Measurements from ENCODE around the gene FGF2.
"Not testable (repeated sequence)": the region's sequence is repeated elsewhere in the genome, so short reads cannot be mapped to it uniquely, and the experiment has no call there.

FGF2 gene

DNA sequence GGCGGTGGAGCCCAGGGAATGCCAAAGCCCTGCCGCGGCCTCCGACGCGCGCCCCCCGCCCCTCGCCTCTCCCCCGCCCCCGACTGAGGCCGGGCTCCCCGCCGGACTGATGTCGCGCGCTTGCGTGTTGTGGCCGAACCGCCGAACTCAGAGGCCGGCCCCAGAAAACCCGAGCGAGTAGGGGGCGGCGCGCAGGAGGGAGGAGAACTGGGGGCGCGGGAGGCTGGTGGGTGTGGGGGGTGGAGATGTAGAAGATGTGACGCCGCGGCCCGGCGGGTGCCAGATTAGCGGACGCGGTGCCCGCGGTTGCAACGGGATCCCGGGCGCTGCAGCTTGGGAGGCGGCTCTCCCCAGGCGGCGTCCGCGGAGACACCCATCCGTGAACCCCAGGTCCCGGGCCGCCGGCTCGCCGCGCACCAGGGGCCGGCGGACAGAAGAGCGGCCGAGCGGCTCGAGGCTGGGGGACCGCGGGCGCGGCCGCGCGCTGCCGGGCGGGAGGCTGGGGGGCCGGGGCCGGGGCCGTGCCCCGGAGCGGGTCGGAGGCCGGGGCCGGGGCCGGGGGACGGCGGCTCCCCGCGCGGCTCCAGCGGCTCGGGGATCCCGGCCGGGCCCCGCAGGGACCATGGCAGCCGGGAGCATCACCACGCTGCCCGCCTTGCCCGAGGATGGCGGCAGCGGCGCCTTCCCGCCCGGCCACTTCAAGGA lies at the start of gene FGF2:
FGF2 (plus strand) TSS at position 279 of the 705 bp plus-strand sequence; CDS start at position 623, 344 bp downstream.
- DNase-seq: peak; percentile 8

DNA sequence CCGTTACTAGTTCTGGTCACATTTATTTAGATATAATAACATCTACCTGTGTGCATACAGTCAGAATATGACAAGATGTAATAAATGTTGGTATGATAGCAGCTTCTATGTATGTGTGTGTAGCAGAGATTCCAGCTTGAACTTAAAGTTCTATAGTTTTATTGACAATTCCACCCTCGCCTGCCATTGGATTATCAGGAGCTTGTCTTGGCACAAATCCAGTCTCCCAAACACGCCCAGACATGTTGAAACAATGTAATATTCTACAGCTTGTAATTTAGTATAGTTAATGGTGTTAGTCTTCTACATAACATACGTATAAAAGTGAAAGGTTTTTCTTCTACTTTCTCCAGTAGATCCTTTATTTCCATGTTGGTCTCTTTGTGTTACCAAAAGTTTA lies 49.7 kb upstream of the FGF2 start:
- DNase-seq: no peak

DNA sequence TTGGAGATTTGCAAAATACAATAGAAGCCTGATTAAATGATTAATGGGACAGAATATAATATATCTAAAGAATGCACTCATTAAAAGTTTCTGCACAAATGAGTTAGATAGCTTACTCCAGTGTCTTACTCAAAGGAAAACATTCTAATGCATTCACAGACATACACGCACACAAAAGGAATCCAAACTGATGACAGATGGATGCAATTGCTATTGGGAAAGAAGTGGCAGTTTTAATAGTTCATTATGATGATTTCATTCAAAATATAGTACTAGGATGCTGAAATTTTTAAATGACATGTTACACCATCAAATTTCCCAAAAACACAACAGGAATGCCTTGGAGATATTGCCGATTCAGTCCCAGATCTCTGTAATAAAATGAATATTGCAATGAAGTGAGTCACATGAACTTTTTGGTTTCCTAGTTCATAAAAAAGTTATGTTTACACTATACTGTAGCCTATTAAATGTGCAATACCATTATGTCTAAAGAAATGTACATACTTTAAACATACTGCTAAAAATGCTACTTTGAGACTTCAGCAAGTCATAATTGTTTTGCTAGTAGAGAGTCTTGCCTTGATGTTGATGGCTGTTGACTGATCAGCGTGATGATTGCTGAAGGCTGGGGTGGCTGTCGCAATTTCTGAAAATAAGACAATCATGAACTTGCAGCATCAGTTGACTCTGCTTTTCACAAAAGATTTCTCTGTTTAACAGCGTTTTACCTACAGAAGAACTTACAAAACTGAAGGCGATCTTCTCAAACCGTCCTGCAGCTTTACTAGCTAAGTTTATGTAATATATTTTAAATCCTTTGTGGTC lies 48.6 kb upstream of the FGF2 start:
- DNase-seq: no peak

DNA sequence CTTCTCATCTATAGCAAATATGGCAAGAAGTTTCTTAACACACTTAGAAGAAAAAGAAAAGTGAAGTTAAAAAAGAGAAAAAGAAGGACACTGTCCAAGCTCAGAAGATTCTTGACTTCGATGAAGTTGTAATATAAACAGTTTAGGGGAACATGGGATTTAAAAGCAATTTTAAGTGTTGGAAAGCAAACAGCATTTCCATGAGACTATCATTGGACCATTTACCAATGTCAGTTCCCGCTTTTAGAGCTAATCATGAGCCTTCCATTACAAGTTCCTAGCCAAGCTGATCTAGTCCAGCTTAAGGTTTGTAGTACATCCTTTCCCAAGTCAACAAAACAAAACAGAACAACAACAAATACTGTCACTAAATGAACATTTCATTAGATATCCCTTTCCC lies 45.1 kb upstream of the FGF2 start:
- no peak for DNase-seq

DNA sequence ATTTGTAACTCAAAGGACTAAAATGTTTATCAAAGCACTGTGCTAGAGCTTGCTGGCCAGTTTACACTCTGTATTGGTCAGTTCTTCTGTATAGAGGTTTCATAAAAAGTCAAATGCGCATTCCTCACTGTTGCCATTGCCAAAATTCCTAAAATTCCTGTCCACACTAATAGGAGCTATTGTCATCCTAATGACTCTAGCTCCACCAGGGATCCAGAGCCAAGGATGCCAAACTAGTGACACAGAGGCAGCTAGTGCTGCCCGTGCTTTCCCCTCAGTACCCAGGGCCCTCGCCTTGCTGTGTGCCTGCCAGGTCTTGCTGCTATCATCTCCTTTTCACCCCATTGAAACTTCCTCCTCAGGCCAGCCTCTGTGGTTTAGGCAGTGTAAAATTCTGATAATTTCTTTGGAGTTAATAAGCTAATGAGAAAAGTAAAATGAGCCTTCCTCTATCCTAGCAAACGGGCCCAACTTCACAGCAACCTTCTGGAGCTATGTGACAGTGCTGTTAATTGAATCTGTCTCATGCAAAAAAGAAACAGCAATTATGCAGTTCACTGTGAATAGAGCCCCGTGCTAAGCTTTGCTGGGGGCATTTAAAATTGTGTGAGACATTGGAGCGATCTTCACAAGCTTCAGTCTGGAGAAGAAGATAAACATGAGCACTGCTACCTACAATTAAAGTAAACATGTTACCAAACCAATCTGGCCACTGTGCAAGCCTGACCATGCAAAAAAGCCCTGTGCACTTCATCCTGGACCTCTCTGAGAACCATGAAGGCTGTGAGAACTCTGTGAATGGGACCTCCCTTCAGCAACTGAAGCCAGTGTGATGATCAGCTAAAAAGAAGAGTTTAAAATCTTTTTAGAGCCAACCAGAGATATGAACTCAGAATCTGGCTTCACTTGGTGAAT lies 43.1 kb upstream of the FGF2 start:
- no peak for DNase-seq

DNA sequence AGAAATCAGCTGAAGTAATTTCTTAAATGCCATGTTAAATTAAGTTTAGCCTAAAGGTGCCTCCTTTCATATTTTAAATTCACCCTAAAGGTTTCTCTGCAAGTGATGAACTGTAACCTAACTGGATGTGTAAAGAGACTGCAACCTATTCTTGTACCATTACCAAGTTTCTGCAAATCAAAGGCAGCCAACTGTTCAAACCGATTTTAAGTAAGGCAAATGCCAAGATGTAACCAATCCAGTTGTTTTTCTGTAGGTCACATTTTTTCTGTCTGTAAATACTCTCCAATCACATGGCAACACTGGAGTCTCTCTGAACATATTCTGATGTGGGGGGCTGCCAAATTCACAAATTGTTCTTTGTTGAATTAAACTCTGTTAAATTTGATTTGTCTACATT lies 42.4 kb upstream of the FGF2 start:
- DNase-seq: no peak

DNA sequence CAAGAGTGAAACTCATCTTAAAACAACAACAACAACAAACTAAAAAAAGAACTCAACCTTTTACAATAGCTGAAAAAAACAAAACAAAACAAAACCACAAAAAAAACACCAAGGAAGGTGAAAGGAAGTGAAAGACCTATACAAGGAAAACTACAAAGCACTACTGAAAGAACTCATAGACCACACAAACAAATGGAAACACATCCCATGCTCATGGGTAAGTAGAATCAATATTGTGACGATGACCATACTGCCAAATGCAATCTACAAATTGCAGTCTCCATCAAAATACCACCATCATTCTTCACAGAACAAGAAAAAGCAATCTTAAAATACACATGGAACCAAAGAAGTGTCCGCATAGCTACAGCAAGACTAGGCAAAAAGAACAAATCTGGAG lies 41.5 kb upstream of the FGF2 start:
- no peak for DNase-seq

DNA sequence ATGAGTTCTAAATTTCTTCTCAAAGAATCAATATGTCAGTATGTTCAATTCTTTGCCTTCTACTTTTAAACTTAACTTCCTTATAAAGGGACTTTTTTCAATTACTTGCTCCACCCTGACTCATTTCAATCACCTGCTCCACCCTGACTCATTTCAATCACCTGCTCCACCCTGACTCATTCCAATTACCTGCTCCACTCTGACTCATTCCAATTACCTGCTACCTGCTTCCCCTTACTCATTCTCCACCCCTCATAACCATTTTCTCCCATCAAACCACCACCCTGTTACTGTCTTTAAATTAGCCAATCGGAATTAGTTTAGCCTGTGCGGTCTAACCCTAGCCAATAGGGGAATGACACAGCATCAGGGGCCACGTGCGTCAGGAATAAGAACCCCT lies 40.3 kb upstream of the FGF2 start:
- DNase-seq: not testable (repeated sequence)

DNA sequence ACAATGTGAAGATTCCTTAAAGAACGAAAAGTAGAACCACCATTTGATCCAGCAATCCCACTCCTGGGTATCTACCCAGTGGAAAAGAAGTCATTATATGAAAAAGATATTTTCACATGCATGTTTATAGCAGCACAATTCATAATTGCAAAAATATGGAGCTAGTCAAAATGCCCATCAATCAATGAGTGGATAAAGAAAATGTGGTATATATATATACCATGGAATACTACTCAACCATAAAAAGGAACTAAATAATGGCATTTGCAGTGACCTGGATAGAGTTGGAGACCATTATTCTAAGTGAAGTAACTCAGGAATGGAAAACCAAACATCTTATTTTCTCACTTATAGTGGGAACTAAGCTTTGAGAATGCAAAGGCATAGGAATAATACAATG lies 39.7 kb upstream of the FGF2 start:
- not testable (repeated sequence) for DNase-seq

DNA sequence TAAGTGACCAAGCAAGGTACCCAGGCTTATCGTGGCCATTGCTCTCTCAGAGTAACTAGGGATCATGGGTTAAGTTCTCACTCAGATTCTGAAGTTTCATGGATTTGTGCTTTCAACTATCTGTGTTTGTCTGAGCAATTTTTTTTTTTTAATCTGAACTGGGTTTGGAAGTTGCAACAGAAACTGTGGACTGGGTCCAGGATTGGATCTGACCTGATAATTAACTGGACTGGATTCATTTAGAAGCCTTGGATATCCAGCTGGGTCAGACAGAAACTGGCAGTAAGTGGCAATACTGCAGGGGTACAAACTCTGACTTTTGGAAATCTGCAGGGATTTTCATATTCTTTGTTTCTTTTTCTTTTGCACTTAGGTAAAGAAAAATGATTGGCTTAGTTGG lies 38.7 kb upstream of the FGF2 start:
- no peak for DNase-seq

DNA sequence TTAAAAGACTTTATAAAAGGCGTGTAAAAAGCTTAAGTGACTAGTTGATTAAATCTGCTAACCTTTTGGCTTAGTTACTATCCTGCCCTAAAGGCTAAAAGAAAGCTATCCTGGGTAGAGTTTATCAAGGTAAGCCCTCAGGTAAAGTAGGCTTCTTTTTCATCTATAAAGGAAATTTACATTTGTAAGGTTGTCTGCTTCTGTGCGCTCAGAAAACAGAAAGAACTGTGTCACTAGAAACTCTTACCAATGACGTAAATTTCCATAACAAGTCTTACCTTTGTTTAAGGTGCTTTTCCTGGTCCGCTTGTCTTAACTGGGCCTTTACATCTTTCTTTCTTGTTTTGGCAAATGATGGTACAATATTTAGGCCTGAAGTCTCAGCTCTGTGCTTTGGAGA lies 37.7 kb upstream of the FGF2 start:
- DNase-seq: no peak

DNA sequence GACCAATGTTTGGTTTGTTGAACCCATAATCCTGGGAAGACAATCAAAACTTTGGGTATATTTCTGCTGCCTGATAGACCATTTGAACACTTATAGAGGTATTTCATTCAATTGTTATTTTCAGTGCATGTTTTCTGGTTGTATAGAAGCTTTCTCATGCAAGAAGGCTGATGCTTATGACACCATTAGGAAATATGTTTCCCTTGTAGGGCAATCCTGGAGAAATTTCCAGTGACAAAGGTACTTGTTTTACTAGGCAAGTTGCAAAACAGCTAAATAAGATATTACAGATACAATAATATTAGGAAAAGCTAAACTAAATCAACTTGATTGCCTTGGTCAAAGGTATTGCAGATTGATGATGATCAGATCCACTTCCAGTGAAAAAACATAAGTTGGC lies 32.8 kb upstream of the FGF2 start:
- DNase-seq: no peak

DNA sequence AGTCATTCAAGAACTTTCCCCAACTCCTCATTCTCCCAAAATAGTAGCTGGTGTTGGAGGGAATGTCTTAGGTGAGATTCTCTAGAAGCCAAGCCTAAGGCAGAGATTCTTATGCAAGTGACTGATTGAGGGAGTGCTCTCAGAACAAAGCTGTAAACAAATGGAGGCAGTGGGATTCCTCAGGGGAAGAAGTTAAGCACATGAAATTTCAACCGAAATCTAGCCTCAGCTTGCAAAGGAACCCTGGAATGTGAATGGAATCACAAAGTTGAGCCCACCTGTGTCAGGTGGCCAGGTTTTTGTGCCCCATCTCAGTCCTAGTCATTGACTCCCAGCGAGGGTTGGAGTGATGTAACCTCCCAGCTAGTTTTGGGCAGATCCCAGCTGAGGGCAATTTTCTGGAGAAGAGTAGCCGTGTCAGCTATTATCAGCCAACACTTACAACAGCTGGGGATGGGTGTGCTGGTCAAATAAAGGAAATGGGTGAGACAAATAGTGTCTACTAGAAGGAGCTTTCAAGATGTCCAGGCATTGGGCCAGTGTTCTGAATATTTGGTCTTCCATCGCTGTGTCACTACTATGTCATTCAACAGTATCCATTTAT lies 29.7 kb upstream of the FGF2 start:
- DNase-seq: no peak

DNA sequence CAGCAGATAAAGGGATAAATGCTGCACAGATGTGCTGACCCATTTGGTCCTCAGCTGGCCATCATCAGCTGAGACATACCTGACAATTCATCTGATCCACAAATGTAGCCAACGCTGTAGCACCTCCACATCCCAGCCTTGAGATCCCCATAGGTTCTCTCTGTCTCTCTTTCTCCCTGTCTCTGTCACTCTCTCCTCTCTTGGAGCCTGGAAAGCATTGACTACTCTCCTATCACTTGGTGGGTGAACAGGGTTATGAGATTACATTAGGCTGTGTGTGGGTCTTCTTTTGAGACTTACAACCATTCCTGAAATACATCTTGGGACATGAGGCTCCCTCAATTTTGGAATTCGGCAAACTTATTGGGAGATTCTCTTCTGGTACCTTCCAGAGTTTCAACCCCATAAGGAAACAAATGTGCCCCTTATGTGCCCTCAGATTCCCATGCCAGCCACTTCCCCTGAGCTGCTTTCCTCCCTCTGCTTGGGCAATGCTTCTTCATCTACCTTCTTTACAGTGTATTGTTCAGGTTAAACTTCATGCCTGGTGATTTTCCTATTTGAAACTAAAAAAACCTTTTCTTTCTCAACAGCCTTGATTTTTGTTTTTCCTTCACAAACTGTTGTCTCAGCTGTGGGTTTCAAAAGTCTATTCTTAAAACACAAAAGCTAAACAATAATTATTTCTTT lies 29.1 kb upstream of the FGF2 start:
- no peak for DNase-seq

DNA sequence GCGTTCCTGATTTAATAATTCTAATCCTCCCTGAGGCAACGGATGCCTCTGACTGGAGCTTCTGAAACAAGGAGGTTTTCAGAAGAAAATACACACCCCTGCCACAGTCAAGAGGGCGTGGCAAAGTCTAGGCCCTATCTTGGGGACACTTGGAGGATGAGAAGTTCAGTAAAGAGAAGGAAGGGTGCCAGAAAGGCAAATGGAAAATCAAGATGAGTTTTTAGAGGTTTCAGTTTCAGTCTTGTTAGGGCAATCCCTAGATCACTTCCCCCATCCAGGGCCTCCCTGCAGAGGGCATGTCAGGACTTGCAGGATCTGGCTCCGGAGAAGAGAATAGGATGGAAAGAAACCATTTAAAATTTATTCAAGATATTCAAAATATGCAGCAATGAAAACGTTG lies 28.5 kb upstream of the FGF2 start:
- DNase-seq: no peak

DNA sequence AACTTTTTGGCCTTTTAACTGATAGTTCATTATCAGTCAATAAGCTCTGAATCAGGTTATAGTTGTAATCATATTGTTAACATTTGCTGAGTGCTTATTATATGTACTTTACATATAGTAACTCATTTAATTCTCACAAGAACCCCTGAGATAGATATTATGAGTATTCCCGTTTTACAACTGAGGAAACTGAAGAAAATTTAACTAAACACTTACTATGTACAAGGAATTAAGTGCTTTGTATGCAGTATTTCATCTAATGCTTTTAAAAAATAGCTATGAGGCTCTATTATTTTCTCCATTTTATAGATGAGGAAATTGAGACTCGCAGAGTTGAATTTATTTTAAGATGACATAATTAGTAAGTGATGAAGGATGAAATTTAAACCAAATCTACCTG lies 27.7 kb upstream of the FGF2 start:
- DNase-seq: no peak

DNA sequence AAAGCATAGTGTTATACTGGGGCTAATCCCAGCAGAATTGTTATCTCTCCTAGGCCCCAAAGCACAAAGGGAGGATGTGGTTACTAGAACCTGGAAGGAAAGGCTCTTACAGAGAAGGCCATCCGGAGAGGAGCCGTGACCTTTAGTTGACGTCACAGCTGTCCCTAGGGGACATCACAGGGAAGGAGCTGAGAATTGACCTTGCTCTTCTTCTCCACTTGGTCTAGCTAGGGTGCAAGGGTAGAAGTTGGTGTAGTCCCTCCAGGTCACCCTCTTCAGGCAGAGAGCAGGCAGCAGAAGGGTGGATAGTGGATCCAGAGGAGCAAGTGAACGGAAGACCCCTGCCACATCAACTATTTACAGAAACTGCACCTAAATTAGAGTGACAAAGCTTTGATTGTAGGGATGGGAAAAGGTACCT lies 22.8 kb upstream of the FGF2 start:
- no peak for DNase-seq

DNA sequence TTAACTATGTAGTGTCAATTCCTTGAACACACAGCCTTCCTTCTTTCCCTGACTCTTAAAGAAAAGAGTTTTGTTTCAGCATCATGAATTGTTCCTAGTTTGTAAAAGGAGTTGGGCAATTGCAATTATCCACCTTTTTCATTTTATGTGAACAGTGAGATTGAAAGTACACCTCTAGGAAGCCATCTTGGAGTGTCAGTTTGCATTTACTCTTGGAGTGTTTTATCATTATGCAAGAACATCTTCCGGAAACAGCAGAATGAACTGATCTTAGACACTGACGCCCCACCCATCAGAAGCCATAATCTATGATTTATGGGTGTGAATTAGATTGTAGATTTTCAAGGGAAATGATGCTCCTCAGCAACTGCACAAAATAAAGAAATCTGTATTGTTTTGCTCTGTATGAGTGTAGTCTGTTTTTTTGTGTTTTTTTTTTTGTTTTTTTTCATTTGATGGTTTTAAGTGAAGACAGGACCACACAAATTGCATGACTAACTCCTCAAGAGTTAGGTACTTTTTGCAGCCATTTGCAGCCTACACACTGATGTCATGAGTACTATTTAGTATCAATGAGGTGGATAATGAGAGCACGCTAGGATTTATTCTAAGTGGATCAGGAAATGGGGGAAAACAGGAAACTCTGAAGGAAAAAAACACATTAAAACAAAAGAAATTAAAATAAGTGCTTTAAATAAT lies 19.5 kb upstream of the FGF2 start:
- DNase-seq: no peak

DNA sequence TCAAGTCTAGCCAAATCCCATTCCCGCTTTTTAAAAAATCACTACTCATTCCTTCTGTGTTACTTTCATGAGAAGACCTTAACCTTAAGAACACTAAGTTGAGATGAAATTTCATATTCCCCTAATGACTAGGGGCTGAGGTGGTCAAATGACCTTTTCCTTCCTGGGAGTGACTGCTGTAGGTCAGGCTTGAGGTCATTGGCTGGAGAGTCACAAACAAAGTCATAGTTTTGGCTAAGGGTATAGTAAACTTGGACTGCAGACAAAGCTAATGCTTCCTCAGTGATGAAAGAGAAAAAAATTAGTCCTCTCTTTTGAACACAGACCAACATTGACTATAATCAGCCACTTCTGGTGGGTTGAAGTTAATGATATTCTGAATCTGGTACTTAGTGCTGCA lies 16.0 kb upstream of the FGF2 start:
- DNase-seq: no peak

DNA sequence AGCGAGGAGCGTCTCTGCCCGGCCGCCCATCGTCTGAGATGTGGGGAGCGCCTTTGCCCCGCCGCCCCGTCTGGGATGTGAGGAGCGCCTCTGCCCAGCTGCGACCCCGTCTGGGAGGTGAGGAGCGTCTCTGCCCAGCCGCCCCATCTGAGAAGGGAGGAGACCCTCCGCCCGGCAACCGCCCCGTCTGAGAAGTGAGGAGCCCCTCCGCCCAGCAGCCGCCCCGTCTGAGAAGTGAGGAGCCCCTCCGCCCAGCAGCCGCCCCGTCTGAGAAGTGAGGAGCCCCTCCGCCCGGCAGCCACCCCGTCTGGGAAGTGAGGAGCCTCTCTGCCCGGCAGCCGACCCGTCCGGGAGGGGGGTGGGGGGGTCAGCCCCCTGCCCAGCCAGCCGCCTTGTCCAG lies 14.8 kb upstream of the FGF2 start:
- not testable (repeated sequence) for DNase-seq

DNA sequence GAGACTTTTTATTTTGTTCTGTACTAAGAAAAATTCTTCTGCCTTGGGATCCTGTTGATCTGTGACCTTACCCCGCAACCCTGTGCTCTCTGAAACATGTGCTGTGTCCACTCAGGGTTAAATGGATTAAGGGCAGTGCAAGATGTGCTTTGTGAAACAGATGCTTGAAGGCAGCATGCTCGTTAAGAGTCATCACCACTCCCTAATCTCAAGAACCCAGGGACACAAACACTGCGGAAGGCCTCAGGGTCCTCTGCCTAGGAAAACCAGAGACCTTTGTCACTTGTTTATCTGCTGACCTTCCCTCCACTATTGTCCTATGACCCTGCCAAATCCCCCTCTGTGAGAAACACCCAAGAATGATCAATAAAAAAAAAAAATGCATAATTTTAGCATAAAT lies 13.8 kb upstream of the FGF2 start:
- DNase-seq: not testable (repeated sequence)

DNA sequence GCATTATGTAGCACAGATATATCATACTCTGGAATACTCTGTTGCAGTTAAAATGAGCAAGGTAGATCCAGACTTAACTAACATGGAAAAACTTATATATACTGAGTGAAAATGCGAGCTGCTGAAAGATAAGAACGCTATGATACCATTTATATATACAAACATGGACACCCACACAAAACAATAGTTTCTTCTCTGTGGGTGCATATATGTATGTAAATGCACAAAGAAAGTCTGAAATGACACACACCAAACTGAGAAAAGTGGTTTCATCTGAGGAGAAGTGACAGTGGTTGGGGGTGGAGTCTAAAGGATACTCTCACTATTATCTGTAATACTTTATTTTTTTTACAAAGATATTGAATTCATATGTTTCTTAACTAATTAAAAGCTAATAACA lies 12.2 kb upstream of the FGF2 start:
- no peak for DNase-seq
